Measurements from ENCODE around the gene GPATCH11. TPM values are rescaled to one million over a fixed set of nuclear protein-coding genes. Genes with fewer than 3 reads are reported as not detected.
A peak's percentile ranks its signal among the peaks of the same experiment; 100 is the strongest.

Gene GPATCH11
- polyA plus RNA-seq (ENCODE audit: insufficient read length in 3 of 3) = 10 to 100 TPM; 10.2 to 12.2 (median 10.8) TPM

DNA sequence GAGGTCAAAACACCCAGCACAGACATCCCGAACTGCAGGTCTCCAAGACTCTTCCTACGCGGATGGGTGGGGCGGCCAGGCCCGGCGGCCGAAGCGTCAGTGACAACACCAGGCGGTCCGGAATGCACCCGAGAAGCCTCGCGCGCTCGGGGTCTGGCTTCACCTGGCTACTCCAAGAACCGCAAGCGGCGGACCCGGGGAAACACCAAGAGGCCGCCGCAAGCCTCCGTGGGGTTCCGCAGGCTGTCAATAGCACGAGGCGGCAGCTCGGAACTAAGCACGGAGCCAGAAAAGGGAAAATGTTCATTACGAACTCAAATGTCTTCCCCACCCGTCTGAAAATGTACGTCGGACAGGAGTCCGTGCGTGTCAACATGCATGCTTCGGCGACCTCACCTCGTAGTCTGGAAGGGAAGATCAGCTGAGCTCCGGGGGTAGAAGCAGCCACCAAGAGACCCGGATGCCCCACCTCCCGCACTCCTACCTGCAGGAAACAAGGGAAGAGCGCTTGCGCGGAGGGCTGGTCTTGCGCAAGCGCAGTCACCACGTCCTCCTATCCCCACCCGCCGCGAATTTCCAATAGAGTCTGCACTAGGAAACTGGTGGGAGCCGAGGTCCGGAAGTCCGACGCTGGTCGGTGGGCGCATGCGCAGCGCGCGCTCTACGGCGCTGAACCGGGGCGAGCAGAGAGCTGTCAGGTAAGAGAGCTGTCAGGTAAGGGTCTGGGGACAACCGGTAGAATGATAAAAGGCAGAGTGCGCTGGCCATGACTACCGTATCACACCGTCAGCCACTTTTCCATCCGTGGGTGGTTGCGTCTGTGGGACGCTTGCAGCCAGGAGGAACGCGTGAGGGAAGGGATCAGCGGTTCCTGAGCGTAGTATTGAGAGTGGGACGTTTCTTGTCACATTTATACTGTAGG lies at the start of gene GPATCH11, which contains the start of gene HEATR5B:
Gene GPATCH11 (plus strand): TSS at position 646 of the 922 bp plus-strand sequence. CDS start 3,864 bp downstream, outside the sequence.
Gene HEATR5B (minus strand): TSS at position 500 of the 922 bp plus-strand sequence. CDS start 958 bp downstream, outside the sequence.
- DNase-seq (ENCODE audit: low read depth in 3 of 3, low spot score in 2 of 3) = peak; percentile 94 to 95 (median 95)

DNA sequence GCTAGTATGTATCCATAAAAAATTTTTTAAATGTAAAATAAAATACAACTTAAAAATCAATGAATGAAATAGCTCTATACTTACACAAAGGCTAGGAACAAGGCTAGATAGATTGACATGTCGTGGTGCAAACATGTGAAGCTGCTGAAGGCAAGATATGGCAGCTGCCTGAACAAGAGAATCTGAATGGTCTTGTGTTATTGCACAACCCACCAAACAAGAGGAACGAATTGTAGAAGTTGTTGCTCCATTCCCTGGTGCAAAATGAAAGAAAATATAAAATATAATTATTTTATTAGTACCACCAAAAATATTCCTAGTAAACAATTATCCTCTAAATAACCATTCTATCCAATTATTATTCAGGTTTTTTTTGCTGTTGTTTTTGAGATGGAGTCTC lies 46.5 kb upstream of the GPATCH11 start:
- DNase-seq (ENCODE audit: low read depth in 3 of 3, low spot score in 2 of 3) = no peak

DNA sequence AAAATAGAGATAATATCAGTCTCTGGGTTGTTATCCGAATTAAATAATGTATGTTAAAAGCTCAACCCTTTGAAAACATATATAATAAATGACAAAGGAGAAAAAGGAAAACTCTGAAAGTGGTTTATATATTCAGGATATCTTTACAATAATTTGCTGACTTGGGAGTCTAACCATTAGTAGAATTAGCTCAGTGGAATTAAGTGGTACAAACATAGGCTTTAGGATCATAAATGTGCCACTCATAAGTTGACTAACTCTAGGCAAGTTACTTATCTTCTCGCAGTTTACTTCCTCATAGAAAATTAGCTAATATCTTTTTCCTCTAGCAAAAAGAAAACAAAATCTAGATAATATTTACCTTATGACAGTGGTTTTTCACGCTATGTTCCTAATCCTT lies 44.7 kb upstream of the GPATCH11 start:
- DNase-seq (ENCODE audit: low read depth in 3 of 3, low spot score in 2 of 3) = no peak

DNA sequence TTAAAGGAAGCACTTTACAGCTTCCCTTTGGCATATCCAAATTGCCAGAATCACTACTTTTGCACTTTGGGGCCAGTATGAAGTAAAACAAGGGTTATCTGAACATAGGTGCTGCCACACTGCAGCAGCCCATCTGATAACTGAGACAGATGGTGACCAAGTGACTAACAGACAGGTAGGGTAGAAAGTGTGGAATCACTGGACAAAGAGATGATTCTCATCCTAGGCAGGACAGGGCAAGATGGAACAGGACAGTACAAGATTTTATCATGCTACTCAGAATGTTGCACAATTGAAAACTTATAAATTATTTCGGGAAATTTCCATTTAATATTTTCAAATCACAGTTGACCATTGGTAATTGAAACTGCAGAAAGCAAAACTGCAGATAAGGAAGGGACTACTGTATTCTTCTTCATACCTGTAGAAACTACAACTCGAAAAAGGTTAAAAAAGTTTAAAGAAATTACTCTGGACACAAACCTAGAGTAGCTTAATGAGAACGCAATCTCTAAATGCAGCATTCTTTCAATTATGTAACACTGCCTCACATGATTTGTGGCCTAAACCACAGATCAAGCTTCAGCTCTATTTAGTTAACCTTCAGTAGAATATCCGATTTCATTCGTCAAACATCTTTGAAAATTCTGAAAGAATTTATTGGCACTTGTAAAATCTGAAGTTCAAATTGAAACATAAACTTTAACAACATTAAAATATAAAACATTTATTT lies 31.6 kb upstream of the GPATCH11 start:
- no peak for DNase-seq (ENCODE audit: low read depth in 3 of 3, low spot score in 2 of 3)

DNA sequence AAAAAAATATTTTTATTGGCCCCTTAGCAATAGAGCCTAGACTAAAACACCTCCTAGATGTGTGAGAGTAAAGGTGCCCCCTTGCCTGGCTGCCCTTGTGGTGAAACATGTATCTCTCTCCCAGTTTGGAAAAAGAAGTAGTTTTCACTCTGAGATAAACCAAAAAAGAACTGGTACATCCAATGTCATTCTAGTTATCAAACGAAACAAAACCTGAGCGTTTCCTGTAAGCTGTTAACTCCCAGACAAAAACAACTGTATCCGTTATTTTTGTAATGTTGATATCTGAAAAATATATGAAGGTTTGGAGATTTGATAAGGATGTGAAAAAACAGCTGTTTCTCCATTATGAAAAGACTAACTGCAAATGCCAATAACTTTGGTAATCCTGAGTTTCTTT lies 24.5 kb upstream of the GPATCH11 start:
- no peak for DNase-seq (ENCODE audit: low read depth in 3 of 3, low spot score in 2 of 3)

DNA sequence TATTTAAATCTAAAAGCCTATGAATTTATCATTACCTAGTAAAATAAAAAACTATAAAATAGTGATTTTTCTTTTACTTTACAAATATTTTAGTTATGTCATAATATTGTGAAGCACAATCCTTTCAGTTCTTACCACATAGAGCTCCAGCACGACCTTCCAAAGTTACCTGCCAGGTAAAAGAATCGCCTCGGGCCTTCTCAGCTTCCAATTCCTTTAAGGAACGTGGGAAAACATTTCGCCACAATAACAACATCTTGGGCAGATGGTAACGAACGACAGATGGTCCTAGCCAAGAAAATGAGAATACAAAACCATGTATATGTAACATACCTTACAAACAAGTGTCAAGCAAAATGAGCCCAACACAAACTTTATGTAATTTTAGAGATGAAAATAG lies 23.9 kb upstream of the GPATCH11 start:
- no peak for DNase-seq (ENCODE audit: low read depth in 3 of 3, low spot score in 2 of 3)

DNA sequence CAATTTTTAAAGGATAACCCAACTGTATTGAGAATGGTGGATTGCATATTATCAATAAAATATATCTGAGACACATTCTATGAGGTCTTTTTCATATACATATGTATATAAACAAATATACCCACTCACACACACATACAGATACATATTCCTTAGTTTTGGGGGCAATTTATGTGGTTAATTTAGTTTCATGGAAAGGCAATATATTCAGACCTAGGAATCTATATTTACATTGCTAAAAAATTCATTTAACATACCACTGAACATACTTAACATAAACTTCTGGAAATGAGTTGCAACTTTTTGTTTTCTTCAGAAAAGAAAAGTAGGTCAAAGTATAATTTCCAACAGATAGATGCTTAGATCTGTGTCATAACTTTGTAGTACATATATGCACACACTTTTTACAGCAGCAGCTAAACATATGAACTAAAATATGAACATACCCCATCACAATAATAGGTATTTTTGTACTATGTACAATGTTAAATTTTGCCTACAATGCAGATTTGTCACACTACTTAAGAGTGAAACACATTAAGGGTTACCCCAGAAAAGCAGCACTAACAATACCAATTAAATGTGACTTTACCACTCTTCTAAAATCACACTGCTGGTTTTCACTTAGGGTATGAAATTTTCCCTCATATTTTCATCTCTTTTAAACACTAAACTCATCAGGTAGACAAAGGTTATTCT lies 23.2 kb upstream of the GPATCH11 start:
- DNase-seq (ENCODE audit: low read depth in 3 of 3, low spot score in 2 of 3) = no peak

DNA sequence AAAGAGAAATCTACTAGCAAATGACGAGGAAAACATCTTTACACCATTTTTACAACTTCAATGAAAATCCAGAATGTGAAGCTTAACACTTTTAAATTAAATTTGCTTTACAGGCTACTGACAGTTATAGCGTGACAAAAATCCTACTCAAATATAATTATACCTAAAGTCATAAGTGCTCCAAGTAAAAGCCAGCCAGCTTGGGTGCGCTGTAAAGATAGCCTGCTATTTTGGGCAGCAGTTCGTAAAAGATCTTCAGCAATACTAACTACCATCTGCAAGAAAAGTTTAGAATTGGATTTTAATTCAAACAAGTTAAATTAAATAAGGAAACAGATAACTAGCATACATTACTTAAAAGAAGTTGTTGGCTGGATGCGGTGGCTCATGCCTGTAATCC lies 22.5 kb upstream of the GPATCH11 start:
- no peak for DNase-seq (ENCODE audit: low read depth in 3 of 3, low spot score in 2 of 3)

DNA sequence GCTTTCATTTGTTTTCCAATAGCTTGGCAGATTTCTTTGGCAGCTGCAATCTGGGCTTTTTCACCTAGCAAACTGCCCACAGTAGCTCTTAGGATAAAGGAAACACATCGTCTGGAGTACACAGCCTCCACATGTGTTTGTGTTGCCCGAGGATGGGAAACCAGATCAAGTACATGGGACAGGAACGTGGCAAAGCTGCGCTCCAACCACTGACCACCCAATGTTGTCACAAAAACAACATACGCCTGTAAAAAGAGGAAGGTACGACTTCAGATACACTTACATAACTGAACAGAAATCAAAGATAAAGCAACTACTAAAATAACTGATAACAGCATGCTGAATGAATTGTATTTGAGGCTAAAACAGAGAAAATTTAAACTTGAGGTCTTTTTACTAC lies 15.6 kb upstream of the GPATCH11 start:
- no peak for DNase-seq (ENCODE audit: low read depth in 3 of 3, low spot score in 2 of 3)

DNA sequence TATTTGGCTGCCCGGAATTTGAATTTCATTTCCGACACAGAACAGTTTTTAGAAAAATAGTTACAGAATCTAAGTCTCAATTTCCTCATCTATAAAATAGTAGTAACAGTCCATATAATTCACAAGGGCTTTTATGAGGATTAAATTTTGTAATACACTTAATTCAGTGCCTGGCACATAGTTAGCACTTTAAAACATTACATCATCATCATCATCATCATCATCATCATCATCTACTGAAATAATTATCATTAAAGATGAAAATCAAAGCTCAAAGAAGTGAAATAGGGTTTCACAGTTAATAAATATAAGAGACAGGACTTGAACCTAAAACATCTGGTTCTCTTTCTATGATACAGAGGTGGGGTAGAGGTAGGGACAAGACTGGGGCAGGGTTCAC lies 13.4 kb upstream of the GPATCH11 start:
- no peak for DNase-seq (ENCODE audit: low read depth in 3 of 3, low spot score in 2 of 3)

DNA sequence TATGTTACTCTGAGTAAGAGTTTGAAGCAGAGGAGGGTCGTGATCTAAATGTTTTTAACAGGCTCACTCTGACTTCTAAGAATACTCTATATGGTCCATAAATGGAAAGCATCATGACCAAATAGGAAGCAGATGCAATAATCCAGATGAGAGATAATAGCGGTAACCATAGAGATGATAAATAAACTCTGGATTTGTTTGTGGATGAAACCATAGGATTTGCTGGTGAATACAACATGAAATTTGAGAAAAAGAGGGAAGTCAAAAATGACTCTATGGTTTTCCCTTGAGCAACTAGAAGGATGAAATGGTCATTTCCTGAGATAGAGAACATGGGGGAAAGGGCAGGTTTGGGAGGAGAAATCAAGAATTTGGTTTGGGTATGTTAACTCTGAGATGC lies 4.1 kb upstream of the GPATCH11 start:
- DNase-seq (ENCODE audit: low read depth in 3 of 3, low spot score in 2 of 3) = no peak

DNA sequence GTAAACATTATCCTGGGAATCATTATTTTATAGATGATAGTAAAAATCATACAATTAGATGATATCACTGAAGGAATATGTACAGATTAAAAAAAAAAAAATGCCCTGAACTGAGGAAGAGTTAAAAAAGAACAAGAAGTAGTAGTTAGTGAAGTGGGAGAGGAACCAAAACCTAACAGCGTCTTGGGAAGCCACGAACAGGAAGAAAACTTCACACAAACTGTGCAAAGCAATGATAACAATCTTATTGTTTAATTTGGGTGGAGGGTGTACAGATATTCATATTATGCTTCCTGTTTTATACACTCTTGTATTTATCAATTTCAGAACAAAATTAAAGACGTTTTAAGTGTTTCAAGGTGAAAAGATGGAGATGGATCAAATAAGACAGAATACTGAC lies 3.6 kb upstream of the GPATCH11 start:
- no peak for DNase-seq (ENCODE audit: low read depth in 3 of 3, low spot score in 2 of 3)

DNA sequence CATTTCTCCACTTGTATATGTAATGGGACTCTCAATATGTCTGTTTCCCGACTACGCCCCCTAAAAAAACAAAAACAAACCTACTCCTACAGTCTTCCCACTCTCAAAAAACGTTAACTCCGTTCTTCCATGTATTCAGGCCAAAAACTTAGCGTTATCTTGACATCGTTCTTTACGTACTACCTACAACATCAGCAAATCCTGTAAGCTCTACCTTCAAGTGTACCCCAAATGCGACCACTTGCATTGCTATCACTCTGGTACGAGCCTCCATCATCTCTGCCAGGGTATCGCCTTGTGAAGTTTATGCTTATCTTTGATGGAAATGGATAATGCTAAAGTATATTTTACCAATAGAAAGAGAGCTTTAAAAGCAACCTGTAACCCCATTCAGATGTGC lies 479 bp downstream of the GPATCH11 start:
- no peak for DNase-seq (ENCODE audit: low read depth in 3 of 3, low spot score in 2 of 3)

DNA sequence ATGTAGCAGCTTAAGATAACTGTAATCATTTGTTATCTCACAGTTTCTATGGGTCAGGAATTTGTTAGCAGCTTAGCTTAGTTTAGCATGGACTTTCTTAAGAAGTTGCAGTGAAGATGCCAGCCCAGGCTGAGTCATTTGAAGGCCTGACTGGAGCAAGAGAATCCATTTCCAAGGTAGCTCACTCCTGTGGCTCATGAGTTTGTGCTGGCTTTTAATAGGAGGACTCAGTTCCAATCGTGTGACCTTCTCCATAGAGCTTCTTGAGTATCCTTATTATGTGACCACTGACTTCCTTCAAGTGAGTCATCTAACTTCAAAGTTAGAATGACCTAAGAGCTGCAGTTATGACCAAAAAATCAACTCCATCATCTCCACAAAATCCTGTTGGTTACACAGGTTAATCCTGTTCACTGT lies 1.4 kb downstream of the GPATCH11 start:
- no peak for DNase-seq (ENCODE audit: low read depth in 3 of 3, low spot score in 2 of 3)

DNA sequence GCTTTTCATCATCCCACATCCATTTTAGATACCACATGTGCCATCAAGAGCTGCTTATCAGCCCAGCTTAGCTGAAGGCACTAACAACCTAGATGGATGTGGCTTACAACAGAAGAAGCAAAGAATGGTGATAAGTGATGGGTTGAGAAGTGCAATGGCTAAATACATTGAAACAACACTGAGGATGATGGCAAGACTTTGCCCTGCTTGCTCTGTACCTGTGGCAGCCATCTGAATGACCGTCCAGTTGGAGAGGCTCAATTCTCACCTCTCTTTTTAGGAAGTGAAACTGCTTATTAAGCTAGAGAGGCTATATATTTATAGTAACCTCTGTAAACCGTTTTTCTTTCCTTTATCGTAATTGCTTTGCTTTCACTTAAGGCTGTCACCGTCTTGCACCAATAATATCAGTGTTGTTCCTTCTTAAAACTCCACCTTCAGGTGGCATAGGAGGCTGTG lies 5.7 kb downstream of the GPATCH11 start:
- DNase-seq (ENCODE audit: low read depth in 3 of 3, low spot score in 2 of 3) = no peak

DNA sequence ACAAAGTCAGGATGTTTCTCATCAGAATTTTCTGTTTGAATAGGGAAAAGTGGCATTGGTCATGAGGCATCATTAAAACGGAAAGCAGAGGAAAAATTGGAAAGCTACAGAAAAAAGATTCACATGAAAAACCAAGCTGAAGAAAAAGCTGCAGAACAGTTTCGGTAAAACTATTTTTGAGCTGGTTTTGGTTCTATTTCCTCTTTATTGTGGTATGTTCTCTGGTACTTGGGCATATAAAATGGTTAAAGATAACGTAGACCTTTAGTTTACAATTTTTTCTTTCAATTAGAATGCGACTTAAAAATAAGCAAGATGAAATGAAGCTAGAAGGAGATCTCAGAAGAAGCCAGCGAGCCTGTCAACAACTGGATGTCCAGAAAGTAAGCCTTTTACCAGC lies 7.6 kb downstream of the GPATCH11 start:
- no peak for DNase-seq (ENCODE audit: low read depth in 3 of 3, low spot score in 2 of 3)

DNA sequence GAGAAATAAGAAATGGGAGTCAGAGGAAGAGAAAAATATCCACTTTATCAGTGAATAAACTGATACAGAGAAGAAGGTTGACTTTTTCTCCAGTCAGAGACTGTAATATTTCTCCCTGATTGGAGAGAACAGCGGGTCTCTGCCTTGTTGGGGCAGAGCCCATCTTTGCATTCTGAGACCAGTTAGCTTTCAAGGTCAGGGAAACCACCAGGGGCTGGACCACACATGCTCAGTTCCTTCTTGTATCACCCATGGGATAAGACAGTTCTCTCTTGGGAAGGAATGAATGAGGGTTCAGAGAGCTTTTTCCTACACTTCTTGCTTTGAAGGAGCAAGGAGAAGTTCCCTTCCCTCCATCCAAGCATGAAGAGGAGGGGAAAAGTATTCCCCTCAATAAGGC lies 12.2 kb downstream of the GPATCH11 start:
- DNase-seq (ENCODE audit: low read depth in 3 of 3, low spot score in 2 of 3) = no peak

DNA sequence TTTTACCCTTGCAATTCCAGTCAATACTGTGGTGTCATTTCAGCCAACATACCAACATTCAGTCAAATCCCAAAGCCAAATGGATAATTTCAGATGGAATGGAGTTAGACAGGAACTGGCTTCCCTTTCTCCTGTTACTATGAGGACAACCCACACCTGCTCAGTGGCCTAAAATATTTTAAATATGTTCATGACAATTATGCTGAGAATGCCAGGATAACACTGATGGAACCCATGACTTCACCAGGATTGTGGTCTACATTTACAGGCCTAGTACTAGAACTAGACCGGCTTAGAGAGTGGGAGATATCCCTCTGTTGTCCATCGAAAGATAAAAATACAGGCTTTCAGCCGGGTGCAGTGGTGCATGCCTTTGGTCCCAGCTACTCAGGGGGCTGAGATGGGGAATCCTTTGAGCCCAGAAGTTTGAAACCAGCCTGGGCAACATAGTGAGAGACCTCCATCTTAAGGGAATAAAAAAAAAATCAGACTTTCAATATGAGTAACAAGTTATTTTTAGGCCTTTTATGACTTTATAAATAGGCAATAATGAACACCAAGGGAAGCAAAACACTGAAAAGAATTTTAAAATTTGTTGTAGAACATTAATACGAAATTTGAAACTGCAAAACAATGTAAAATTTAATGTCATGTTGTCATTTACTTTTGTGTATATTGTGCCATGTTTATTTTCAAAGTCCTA lies 14.2 kb downstream of the GPATCH11 start:
- no peak for DNase-seq (ENCODE audit: low read depth in 3 of 3, low spot score in 2 of 3)

DNA sequence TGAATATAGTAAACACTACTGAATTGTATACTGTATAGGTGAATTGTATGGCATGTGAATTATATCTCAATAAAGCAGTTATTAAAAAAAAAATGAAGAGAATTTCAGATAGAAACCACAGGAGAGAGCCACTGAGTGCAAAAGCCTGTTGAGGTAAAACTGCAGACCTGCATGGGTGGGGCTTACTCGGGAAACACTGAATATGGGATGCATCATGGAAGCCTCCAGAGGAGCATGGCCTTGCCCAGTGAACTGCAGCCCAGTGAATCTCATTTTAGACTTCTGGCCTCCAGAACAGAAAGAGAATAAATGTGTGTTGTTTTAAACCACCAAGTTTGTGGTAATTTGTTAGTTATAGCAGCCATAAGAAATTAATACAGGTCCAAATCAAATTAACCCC lies 15.7 kb downstream of the GPATCH11 start:
- no peak for DNase-seq (ENCODE audit: low read depth in 3 of 3, low spot score in 2 of 3)

DNA sequence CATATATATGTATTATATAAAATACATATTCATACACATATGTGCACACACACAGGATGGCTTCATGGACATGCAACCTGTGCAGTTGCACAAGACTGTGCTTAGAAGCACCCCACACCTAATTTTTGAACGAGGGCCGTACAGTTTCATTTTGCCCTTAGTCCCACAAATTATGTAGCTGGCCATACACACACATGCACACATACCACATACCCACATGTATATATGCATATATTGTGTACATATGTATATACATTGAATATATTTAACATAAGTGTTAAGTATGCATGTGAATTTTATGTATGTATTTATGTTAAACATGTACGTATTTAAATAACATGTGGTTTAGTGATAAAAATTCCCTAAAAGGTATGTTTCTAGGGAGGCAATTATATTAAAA lies 18.3 kb downstream of the GPATCH11 start:
- no peak for DNase-seq (ENCODE audit: low read depth in 3 of 3, low spot score in 2 of 3)
